ENCODE data around the gene KCNV2. TPM values are rescaled to one million over a fixed set of nuclear protein-coding genes. Genes with fewer than 3 reads are reported as not detected.

KCNV2 gene
- total and polyA plus RNA-seq, 4 donors, result 0.10 TPM; not detected in 3

DNA sequence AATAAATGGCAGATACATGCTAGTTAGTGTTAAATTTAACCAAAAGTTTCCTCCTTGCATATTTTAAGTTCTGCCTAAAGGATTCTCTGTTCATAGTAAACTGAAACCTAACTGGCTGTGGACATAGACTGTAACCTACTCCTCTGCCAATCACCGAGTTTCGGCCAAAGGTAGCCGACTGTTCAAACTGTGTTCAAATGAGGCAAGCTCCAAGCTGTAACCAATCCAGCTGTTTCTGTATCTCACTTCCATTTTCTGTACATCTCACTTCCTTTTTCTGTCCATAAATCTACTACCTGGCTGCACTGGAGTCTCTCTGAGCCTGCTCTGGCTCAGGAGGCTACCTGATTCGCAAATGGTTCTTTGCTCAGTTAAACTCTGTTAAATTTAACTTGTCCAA lies 44.1 kb downstream of the KCNV2 start (continued):
- TF ChIP-seq, protein P1, sequence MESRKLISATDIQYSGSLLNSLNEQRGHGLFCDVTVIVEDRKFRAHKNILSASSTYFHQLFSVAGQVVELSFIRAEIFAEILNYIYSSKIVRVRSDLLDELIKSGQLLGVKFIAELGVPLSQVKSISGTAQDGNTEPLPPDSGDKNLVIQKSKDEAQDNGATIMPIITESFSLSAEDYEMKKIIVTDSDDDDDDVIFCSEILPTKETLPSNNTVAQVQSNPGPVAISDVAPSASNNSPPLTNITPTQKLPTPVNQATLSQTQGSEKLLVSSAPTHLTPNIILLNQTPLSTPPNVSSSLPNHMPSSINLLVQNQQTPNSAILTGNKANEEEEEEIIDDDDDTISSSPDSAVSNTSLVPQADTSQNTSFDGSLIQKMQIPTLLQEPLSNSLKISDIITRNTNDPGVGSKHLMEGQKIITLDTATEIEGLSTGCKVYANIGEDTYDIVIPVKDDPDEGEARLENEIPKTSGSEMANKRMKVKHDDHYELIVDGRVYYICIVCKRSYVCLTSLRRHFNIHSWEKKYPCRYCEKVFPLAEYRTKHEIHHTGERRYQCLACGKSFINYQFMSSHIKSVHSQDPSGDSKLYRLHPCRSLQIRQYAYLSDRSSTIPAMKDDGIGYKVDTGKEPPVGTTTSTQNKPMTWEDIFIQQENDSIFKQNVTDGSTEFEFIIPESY (IDR thresholded peaks at IDR 0.05), result no peak

DNA sequence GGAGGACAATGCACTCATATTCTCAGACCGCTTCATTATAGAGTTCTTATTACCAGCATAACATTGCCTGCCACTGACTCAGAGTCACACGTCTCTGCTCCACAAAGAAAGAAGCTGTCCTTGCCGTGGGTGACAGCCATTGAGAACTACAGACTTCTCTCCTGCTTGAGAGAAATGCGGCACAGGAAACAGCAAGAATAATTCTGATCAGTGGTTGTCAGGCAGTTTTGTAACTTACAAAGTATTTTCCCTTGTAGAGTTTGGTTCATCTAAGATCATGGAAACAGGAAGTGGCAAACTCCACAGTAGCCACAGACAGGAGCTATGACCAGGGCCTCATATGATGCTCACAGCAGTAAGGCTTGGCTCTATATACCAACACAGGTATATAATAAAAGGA lies 47.0 kb downstream of the KCNV2 start:
- TF ChIP-seq EGR1 (IDR thresholded peaks at IDR 0.05; ENCODE audit: low read depth in 2 of 2) (no peak), HNF4G (IDR thresholded peaks at IDR 0.05) (no peak), HNF4A (conservative IDR thresholded peaks at IDR 0.05) (no peak), RAD21 (IDR thresholded peaks at IDR 0.05) (no peak), NR2F2 (IDR thresholded peaks at IDR 0.05) (no peak), JUND (IDR thresholded peaks at IDR 0.05) (no peak), FOXA2 (IDR thresholded peaks at IDR 0.05) (no peak), RXRA (IDR thresholded peaks at IDR 0.05) (no peak), SP1 (IDR thresholded peaks at IDR 0.05) (no peak)
- TF ChIP-seq, protein P2, sequence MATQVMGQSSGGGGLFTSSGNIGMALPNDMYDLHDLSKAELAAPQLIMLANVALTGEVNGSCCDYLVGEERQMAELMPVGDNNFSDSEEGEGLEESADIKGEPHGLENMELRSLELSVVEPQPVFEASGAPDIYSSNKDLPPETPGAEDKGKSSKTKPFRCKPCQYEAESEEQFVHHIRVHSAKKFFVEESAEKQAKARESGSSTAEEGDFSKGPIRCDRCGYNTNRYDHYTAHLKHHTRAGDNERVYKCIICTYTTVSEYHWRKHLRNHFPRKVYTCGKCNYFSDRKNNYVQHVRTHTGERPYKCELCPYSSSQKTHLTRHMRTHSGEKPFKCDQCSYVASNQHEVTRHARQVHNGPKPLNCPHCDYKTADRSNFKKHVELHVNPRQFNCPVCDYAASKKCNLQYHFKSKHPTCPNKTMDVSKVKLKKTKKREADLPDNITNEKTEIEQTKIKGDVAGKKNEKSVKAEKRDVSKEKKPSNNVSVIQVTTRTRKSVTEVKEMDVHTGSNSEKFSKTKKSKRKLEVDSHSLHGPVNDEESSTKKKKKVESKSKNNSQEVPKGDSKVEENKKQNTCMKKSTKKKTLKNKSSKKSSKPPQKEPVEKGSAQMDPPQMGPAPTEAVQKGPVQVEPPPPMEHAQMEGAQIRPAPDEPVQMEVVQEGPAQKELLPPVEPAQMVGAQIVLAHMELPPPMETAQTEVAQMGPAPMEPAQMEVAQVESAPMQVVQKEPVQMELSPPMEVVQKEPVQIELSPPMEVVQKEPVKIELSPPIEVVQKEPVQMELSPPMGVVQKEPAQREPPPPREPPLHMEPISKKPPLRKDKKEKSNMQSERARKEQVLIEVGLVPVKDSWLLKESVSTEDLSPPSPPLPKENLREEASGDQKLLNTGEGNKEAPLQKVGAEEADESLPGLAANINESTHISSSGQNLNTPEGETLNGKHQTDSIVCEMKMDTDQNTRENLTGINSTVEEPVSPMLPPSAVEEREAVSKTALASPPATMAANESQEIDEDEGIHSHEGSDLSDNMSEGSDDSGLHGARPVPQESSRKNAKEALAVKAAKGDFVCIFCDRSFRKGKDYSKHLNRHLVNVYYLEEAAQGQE (IDR thresholded peaks at IDR 0.05), result no peak
- TF ChIP-seq, protein P1 (IDR thresholded peaks at IDR 0.05), result no peak
- TF ChIP-seq, protein P3, sequence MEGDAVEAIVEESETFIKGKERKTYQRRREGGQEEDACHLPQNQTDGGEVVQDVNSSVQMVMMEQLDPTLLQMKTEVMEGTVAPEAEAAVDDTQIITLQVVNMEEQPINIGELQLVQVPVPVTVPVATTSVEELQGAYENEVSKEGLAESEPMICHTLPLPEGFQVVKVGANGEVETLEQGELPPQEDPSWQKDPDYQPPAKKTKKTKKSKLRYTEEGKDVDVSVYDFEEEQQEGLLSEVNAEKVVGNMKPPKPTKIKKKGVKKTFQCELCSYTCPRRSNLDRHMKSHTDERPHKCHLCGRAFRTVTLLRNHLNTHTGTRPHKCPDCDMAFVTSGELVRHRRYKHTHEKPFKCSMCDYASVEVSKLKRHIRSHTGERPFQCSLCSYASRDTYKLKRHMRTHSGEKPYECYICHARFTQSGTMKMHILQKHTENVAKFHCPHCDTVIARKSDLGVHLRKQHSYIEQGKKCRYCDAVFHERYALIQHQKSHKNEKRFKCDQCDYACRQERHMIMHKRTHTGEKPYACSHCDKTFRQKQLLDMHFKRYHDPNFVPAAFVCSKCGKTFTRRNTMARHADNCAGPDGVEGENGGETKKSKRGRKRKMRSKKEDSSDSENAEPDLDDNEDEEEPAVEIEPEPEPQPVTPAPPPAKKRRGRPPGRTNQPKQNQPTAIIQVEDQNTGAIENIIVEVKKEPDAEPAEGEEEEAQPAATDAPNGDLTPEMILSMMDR (IDR thresholded peaks at IDR 0.05; ENCODE audit: low read depth, low read length, missing input control), result no peak
- TF ChIP-seq, protein P4, sequence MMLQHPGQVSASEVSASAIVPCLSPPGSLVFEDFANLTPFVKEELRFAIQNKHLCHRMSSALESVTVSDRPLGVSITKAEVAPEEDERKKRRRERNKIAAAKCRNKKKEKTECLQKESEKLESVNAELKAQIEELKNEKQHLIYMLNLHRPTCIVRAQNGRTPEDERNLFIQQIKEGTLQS (IDR thresholded peaks at IDR 0.05), result no peak
- Histone ChIP-seq H3K9ac (ENCODE audit: low read depth in 1 of 2, low read length in 2 of 2) (no peak overlapping the region), H3K4me3 (ENCODE audit: low read depth in 1 of 3, low read length in 3 of 3) (no peak overlapping the region), H3K27me3 (ENCODE audit: control insufficient read depth in 4 of 4, insufficient read depth in 4 of 4, low read length in 3 of 4) (no peaks in the 10 kb centered on the region), H3K4me1 (ENCODE audit: control insufficient read depth in 4 of 4, insufficient read depth in 4 of 4, low read length in 3 of 4) (no peaks in the 10 kb centered on the region), H3K9me3 (ENCODE audit: control insufficient read depth in 4 of 4, low read length in 3 of 4) (no peaks in the 10 kb centered on the region), H3K27ac (ENCODE audit: low read depth in 1 of 2, low read length in 2 of 2) (no peak overlapping the region), H3K36me3 (ENCODE audit: control insufficient read depth in 4 of 4, insufficient read depth in 3 of 4, low read depth in 1 of 4, low read length in 3 of 4) (peaks cover 0 to under 1% (median 0%) of the 10 kb centered on the region in 4 donors)
- 88% methylated on average over 4 of the region's 4 CpGs for WGBS
- no peak for DNase-seq (ENCODE audit: low spot score)

Measured in liver (tissue), 9 donors.